ENCODE data around the gene MAB21L2.
"Not testable (repeated sequence)": the region's sequence is repeated elsewhere in the genome, so short reads cannot be mapped to it uniquely, and the experiment has no call there.

The MAB21L2 gene

GRCh38 chr4:150582146-150582872 lies at the start of gene MAB21L2:
Gene MAB21L2, plus strand, starts transcription at chr4:150582151. Its CDS starts 879 bp downstream, at chr4:150583030.
- DNase-seq: no peak

GRCh38 chr4:150533673-150534072 lies 48.3 kb upstream of the MAB21L2 start:
- no peak for DNase-seq

GRCh38 chr4:150534818-150535217 lies 47.1 kb upstream of the MAB21L2 start:
- no peak for DNase-seq

DNA sequence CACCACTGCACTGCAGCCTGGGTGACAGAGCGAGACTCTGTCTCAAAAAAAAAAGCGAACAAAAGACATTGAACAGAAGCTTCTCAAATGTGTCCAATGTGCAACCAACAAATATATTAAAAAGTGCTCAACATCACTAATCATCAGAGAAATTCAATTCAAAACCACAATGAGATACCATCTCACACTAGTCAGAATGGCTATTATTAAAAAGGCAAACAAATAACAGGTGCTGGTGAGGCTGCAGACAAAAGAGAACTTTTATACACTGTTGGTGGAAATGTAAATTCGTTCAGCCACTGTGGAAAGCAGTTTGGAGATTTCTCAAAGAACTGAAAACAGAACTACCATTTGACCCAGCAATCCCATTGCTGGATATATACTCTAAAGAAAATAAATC lies 44.0 kb upstream of the MAB21L2 start:
- DNase-seq: not testable (repeated sequence)

GRCh38 chr4:150540536-150540935 lies 41.4 kb upstream of the MAB21L2 start:
- DNase-seq: no peak

GRCh38 chr4:150540959-150541360 lies 41.0 kb upstream of the MAB21L2 start:
- no peak for DNase-seq

- no peak for DNase-seq
These were observed 40.3 kb upstream of the MAB21L2 start for GRCh38 chr4:150541681-150542080.

- no peak for DNase-seq
These were observed 38.9 kb upstream of the MAB21L2 start for GRCh38 chr4:150543042-150543441.

- DNase-seq: no peak
These were observed 35.7 kb upstream of the MAB21L2 start for GRCh38 chr4:150546286-150546685.

- DNase-seq: no peak
These were observed 34.7 kb upstream of the MAB21L2 start for GRCh38 chr4:150547154-150547838.

GRCh38 chr4:150557811-150558210 lies 24.1 kb upstream of the MAB21L2 start:
- DNase-seq: not testable (repeated sequence)

DNA sequence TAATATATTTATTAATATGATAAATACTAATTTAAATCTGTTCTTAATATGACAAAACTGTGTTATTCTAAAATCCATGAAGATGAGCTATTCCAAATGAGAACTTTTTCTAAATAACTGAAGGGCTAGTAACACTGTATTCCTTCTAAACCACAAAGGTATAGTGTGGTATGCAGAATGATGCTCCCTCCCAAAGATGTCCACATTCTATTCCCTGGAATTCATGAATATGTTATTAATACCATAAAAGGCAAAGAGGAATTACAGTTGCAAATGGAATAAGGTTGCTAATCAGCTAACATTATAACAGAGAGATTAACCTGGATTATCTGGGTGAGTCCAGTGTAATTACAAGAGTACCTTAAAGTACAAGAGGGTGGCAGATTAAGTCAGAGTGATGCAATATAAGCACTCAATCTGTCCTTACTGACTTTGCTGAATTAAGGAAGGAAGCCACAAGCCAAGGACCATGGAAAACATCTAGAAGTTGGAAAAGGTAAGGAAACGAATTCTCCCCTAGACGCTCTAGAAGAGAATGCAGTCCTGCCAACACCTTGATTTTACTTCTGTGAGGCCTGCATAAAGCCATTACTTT lies 20.7 kb upstream of the MAB21L2 start:
- no peak for DNase-seq

GRCh38 chr4:150562250-150562649 lies 19.7 kb upstream of the MAB21L2 start:
- DNase-seq: no peak

- no peak for DNase-seq
These were observed 19.2 kb upstream of the MAB21L2 start for GRCh38 chr4:150562751-150563150.

DNA sequence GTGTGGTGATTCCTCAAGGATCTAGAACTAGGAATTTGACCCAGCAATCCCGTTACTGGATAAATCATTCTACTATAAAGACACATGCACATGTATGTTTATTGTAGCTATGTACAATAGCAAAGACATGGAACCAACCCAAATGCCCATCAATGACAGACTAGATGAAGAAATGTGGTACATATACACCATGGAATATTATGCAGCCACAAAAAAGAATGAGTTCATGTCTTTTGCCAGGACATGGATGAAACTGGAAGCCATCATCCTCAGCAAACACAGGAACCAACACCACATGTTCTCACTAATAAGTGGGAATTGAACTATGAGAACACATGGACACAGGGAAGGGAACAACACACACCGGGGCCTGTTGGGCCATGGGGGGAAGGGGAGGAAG lies 17.0 kb upstream of the MAB21L2 start:
- not testable (repeated sequence) for DNase-seq

GRCh38 chr4:150567070-150567469 lies 14.9 kb upstream of the MAB21L2 start:
- no peak for DNase-seq

DNA sequence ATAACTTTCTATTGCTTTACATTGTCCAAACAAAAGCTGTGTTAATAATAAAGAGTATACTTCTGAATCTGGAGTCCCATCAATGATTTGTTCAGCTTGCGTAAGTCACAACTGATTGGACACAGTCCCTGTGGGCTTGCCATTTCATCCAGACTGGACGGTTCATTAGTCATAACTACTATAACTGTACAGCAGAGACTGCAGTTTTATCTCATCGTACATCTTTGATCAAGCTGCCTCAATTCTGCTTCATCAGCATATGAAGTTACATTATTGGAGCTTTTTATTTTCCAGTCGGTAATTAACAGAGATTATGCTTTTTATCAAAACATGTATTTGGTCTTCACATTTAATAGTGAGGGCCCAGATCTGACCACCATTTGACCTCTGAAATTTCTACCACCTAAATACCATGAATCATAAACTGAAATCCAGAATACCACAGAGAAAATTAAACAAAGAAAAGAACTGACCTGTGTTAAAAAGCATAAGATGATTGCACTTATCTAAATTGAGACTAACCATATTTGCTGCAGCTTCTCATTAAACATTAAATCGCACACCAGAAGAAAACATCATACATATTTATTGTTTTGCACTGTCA lies 12.5 kb upstream of the MAB21L2 start:
- DNase-seq: no peak

DNA sequence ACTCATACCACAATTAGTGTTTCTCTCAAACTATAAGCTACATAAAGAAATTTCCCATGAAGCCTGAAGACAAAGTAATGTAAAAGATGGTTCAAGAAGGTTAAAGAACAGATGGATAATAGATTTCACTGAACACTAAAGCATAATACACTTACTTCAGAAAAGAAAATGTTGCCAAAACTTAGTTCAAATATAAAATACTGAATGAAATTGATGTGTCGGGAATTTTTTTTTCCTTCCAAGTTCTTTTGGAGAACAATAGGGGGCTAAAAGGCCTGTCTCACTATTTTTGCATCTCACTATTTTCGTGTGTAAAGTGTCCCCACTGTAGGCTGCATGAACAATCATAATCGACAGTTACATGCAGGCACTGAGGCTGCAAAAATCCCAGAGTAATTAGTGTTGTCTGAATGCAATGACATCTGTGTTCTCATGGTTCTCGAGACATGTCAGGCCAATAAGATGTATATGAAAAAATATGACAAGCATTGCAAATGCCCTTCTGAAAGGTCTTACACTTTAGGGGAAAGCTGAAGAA lies 11.9 kb upstream of the MAB21L2 start:
- no peak for DNase-seq

GRCh38 chr4:150570862-150571261 lies 11.1 kb upstream of the MAB21L2 start:
- DNase-seq: peak; percentile 7 to 41

GRCh38 chr4:150572704-150573504 lies 9.0 kb upstream of the MAB21L2 start:
- no peak for DNase-seq

DNA sequence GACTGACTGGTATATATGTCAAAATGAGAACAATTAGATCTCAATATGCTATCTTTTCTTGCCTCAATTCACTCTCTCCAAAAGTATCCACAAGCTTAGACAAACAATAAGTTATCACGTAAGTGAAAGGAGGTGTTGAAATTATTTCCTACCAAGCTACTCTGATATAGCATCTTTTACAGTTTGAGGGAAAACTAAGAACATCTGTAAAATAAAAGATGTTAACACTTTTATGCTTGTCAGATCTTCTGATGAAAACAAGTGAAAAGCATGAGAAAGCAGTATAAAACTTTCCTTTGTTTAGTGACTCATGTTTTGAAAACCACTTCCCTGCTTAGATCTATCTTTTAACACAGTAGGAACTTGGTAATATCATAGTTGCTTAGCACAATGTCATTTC lies 8.4 kb upstream of the MAB21L2 start:
- no peak for DNase-seq

DNA sequence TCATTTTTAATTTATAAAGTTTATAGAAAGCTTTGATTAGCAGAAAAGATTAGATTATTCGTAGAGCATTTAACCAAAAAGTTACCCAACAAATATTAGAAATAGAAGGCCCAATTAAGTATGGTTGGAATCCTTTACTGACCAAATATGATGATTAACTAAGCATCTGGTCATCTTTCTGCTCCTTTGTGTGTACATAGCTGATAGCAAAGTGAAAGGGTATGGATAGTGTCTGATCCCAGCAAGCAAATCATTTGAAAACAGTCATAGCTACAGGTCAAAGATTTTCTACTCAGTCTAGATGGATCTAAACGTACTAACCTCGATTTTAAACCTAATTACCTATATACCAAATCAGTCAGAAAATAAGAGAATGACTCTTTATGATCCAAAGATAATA lies 7.3 kb upstream of the MAB21L2 start:
- DNase-seq: no peak

DNA sequence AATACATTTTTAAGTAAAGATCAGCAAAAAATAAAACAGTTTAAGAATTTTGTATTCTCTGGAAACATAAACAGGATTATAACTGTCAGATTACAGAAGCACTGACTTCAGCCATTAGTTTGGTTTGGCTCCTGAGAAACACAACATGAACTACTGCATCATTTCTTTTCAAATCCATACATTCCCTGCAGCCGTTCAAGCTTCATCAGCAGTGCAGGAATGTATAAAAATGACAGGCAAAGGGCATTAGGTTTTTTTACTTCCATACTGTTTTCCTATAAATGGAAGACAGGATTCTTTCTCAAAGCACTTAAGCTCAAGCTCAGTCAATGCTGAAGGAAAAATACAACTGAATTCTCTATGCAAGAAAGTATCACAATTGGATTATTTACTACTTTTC lies 4.2 kb upstream of the MAB21L2 start:
- DNase-seq: no peak

Data from NCI-H187 (cell line).